Trophoblast cell (in vitro differentiated cells and primary cell): ENCODE data around the gene ADAMTS13.

Experiments
- DNase-seq, 2 donors: peaks; one replicate each; pipeline ENCODE4 v3.0.0-alpha.2; 2016
- H2AFZ ChIP-seq: 2 replicates; pipeline ENCODE4 v1.6.1; 2013; ENCODE audit warnings: low read length, moderate library complexity, mild to moderate bottlenecking; ENCODE audit not compliant: insufficient read depth, poor library complexity
- H2AK5ac ChIP-seq: 2 replicates; pipeline ENCODE4 v1.6.1; 2013; ENCODE audit warnings: mild to moderate bottlenecking, low read length
- H2BK120ac ChIP-seq: 2 replicates; pipeline ENCODE4 v1.6.1; 2013; ENCODE audit warnings: low read length, mild to moderate bottlenecking, moderate library complexity; ENCODE audit not compliant: insufficient read depth, poor library complexity
- H2BK12ac ChIP-seq: 2 replicates; pipeline ENCODE4 v1.6.1; 2013; ENCODE audit warnings: mild to moderate bottlenecking, low read length, moderate library complexity
- H2BK5ac ChIP-seq: 2 replicates; pipeline ENCODE4 v1.6.1; 2013; ENCODE audit warnings: low read length, low read depth, moderate library complexity, mild to moderate bottlenecking; ENCODE audit not compliant: poor library complexity
- H3K14ac ChIP-seq: 2 replicates; pipeline ENCODE4 v1.6.1; 2013; ENCODE audit warnings: mild to moderate bottlenecking, low read length
- H3K18ac ChIP-seq: 2 replicates; pipeline ENCODE4 v1.6.1; 2013; ENCODE audit warnings: mild to moderate bottlenecking, low read length
- H3K23ac ChIP-seq: 2 replicates; pipeline ENCODE4 v1.6.1; 2013; ENCODE audit warnings: low read length
- H3K27ac ChIP-seq: 2 replicates; pipeline ENCODE4 v1.5.1; 2013; ENCODE audit warnings: low read depth, mild to moderate bottlenecking, inconsistent platforms, low read length, moderate library complexity
- H3K27me3 ChIP-seq: 2 replicates; pipeline ENCODE4 v1.6.1; 2013; ENCODE audit warnings: inconsistent platforms, mild to moderate bottlenecking, low read length, moderate library complexity; ENCODE audit not compliant: insufficient read depth
- H3K36me3 ChIP-seq, 2 experiments: 1 replicate in 1 of 2; 2 replicates in 1 of 2; pipeline ENCODE4 v1.6.1; 2013; ENCODE audit warnings: low read length in 2 of 2, mild to moderate bottlenecking in 2 of 2, moderate library complexity in 1 of 2; ENCODE audit not compliant: insufficient read depth in 2 of 2, control insufficient read depth in 1 of 2
- H3K4ac ChIP-seq: 2 replicates; pipeline ENCODE4 v1.6.1; 2013; ENCODE audit warnings: low read depth, mild to moderate bottlenecking, low read length, moderate library complexity
- H3K4me1 ChIP-seq, 2 experiments: 1 replicate in 1 of 2; 2 replicates in 1 of 2; pipeline ENCODE4 v1.6.1; 2013; ENCODE audit warnings: low read length in 2 of 2, mild to moderate bottlenecking in 2 of 2, moderate library complexity in 1 of 2; ENCODE audit not compliant: insufficient read depth in 2 of 2, control insufficient read depth in 1 of 2
- H3K4me2 ChIP-seq: 2 replicates; pipeline ENCODE4 v1.6.1; 2013; ENCODE audit warnings: inconsistent platforms, mild to moderate bottlenecking, low read length, moderate library complexity
- H3K4me3 ChIP-seq: 2 replicates; pipeline ENCODE4 v1.5.1; 2013; ENCODE audit warnings: mild to moderate bottlenecking, low read depth, low read length, inconsistent platforms
- H3K79me1 ChIP-seq: one replicate; pipeline ENCODE4 v1.6.1; 2013; ENCODE audit warnings: low read length
- H3K79me2 ChIP-seq: 2 replicates; pipeline ENCODE4 v1.6.1; 2013; ENCODE audit warnings: low read length, mild to moderate bottlenecking; ENCODE audit not compliant: control insufficient read depth, insufficient read depth, poor library complexity
- H3K9ac ChIP-seq: 2 replicates; pipeline ENCODE4 v1.6.1; 2013; ENCODE audit warnings: mild to moderate bottlenecking, low read length
- H3K9me3 ChIP-seq: 2 replicates; pipeline ENCODE4 v1.6.1; 2013; ENCODE audit warnings: low read depth, mild to moderate bottlenecking, control low read depth, inconsistent platforms, low read length; ENCODE audit not compliant: insufficient read depth
- H4K12ac ChIP-seq: 2 replicates; pipeline ENCODE4 v1.6.1; 2013; ENCODE audit warnings: low read depth, mild to moderate bottlenecking, low read length, moderate library complexity
- H4K8ac ChIP-seq: 2 replicates; pipeline ENCODE4 v1.6.1; 2013; ENCODE audit warnings: low read depth, mild to moderate bottlenecking, low read length, moderate library complexity
- H4K91ac ChIP-seq: one replicate; pipeline ENCODE4 v1.6.1; 2013; ENCODE audit warnings: low read depth, mild to moderate bottlenecking, low read length, moderate library complexity
- WGBS: extraction: QIAGEN DNeasy Blood & Tissue Kit; methylation state at CpG from one replicate; pipeline ENCODE4 v1.1.7; 2013; ENCODE audit warnings: missing lambda C conversion rate; ENCODE audit not compliant: insufficient read length, insufficient coverage; ENCODE audit errors: extremely low coverage; 5-methylcytosine and 5-hydroxymethylcytosine counted together

ADAMTS13 gene

DNA sequence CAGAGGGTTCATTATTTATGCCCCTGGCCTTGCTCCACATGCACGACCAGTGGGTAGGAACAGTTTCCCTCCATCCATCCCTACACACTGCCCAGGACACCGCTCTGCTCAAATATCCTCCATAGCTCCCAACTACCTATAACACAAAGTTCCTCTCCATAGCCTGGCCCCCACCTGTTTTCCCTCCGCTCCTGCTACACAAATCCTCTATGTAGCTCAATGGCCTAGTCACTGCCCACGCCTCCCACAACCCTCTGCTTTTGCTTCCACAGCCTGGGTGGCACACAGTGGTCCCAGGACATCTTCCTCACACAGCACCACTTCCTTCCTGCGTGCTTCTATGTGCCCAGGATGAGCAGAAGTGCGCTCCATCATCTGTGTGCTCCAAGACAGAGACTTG lies 24.8 kb upstream of the ADAMTS13 start:
- Histone ChIP-seq H4K12ac (no peak overlapping the region), H3K4ac (no peak overlapping the region), H3K9ac (no peak overlapping the region)

DNA sequence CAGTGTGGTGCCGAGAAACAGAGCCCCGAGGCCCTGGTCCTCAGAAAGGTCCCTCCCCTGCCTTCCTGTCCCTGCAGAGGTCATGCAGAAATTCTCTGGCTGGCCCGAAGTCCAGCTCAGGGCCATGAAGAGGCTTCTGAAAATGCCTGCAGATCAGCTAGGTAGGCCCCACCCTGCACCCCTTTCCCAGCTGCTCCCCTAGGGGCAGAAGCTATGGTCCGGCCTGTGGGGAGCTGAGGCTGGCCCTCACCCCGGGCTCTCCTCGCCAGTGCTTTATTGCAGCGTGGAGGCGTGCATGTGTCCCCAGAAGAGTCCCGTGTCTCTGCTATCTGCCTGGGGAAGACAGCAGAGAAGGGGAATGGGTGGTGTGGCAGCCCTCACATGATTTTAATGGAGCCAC lies 24.3 kb upstream of the ADAMTS13 start:
- no CpG with 5 or more reads among the region's 9 CpGs for WGBS
- no peak overlapping the region for H4K8ac ChIP-seq
- no peak for DNase-seq
- H3K9ac ChIP-seq, result no peak overlapping the region
- no peak overlapping the region for H3K4me2 ChIP-seq
- no peak overlapping the region for H2BK5ac ChIP-seq
- no peak overlapping the region for H4K91ac ChIP-seq
- no peaks in the 10 kb centered on the region for H3K79me1 ChIP-seq
- no peak overlapping the region for H3K27ac ChIP-seq
- H3K23ac ChIP-seq, result no peak overlapping the region
- no peak overlapping the region for H3K18ac ChIP-seq
- H2AFZ ChIP-seq, result no peak overlapping the region
- H2AK5ac ChIP-seq, result no peak overlapping the region
- H3K36me3 ChIP-seq, result peaks cover 6 to 13% of the 10 kb centered on the region in 2 experiments
- no peaks in the 10 kb centered on the region for H3K4me1 ChIP-seq
- peaks cover 3% of the 10 kb centered on the region for H3K9me3 ChIP-seq
- no peaks in the 10 kb centered on the region for H3K79me2 ChIP-seq
- no peak overlapping the region for H3K4me3 ChIP-seq
- no peak overlapping the region for H3K14ac ChIP-seq
- no peak overlapping the region for H3K4ac ChIP-seq
- H4K12ac ChIP-seq, result no peak overlapping the region
- H2BK120ac ChIP-seq, result no peak overlapping the region
- H3K27me3 ChIP-seq, result no peaks in the 10 kb centered on the region
- no peak overlapping the region for H2BK12ac ChIP-seq

More for the DNA sequence above, 24.8 kb upstream of the ADAMTS13 start:
- Histone ChIP-seq H2BK5ac (no peak overlapping the region), H2BK12ac (no peak overlapping the region), H3K14ac (no peak overlapping the region), H3K4me2 (no peak overlapping the region), H3K27me3 (no peaks in the 10 kb centered on the region), H2AFZ (no peak overlapping the region), H3K18ac (no peak overlapping the region), H4K91ac (no peak overlapping the region), H3K36me3 (peaks cover 6 to 10% of the 10 kb centered on the region in 2 experiments), H4K8ac (no peak overlapping the region), H3K27ac (no peak overlapping the region), H3K4me1 (no peaks in the 10 kb centered on the region), H3K9me3 (peaks cover 3% of the 10 kb centered on the region), H3K79me2 (no peaks in the 10 kb centered on the region), H2BK120ac (no peak overlapping the region), H2AK5ac (no peak overlapping the region), H3K79me1 (no peaks in the 10 kb centered on the region), H3K23ac (no peak overlapping the region), H3K4me3 (peak overlapping the region; percentile 1)
- WGBS, result no CpG with 5 or more reads among the region's 6 CpGs
- no peak for DNase-seq

DNA sequence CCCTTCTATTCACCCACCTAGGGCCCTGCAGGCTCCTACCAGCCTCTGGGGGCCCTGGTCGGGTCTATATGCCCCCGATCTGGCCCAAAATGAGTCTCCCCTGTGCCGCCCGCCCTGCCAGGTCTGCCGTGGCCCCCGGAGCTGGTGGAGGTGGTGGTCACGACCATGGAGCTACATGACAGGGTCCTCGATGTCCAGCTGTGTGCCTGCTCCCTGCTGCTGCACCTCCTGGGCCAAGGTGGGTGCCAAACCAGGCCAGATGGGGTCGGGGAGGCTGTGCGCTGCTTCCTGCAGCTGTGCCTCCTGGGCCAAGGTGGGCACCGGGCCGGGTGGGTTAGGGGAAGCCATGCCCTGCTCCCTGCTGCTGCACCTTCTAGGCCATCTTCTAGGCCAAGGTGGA lies 21.9 kb upstream of the ADAMTS13 start:
- H3K27me3 ChIP-seq, result no peaks in the 10 kb centered on the region
- no CpG with 5 or more reads among the region's 12 CpGs for WGBS
- H3K23ac ChIP-seq, result no peak overlapping the region
- H2AK5ac ChIP-seq, result no peak overlapping the region
- no peak for DNase-seq
- H3K4me3 ChIP-seq, result no peak overlapping the region
- H3K4me1 ChIP-seq, result no peaks in the 10 kb centered on the region
- H4K8ac ChIP-seq, result no peak overlapping the region
- no peak overlapping the region for H4K91ac ChIP-seq
- H2BK120ac ChIP-seq, result no peak overlapping the region
- peaks cover 22 to 29% of the 10 kb centered on the region in 2 experiments for H3K36me3 ChIP-seq
- no peak overlapping the region for H3K27ac ChIP-seq
- no peak overlapping the region for H2BK12ac ChIP-seq
- no peak overlapping the region for H3K4ac ChIP-seq
- H3K9me3 ChIP-seq, result no peaks in the 10 kb centered on the region
- no peak overlapping the region for H2AFZ ChIP-seq
- H3K9ac ChIP-seq, result no peak overlapping the region
- H4K12ac ChIP-seq, result no peak overlapping the region
- H3K4me2 ChIP-seq, result no peak overlapping the region
- H3K79me1 ChIP-seq, result no peaks in the 10 kb centered on the region
- H3K79me2 ChIP-seq, result no peaks in the 10 kb centered on the region
- H3K18ac ChIP-seq, result no peak overlapping the region
- H2BK5ac ChIP-seq, result no peak overlapping the region
- H3K14ac ChIP-seq, result no peak overlapping the region

DNA sequence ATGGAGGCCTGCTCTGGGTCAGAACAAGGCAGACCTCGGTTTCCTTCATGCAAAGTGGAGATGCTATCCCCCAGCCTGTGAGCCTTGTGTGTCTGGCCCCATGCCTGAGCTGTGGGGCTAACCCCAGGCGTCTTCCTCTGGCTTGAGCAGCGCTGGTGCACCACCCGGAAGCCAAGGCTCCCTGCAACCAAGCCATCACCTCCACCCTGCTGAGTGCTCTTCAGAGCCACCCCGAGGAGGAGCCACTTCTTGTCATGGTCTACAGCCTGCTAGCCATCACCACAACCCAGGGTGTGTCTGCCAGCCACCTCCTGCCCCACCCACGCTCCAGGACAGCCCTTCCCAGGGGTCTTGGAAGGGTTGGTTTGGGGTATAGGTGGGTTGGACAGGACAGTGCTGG lies 20.6 kb upstream of the ADAMTS13 start:
- Histone ChIP-seq H3K79me2 (no peaks in the 10 kb centered on the region), H3K9ac (no peak overlapping the region), H3K4ac (no peak overlapping the region), H3K36me3 (peaks cover 35 to 42% of the 10 kb centered on the region in 2 experiments), H3K79me1 (no peaks in the 10 kb centered on the region), H3K4me2 (no peak overlapping the region), H3K4me3 (no peak overlapping the region), H3K18ac (no peak overlapping the region), H4K12ac (no peak overlapping the region), H2BK12ac (no peak overlapping the region), H3K4me1 (no peaks in the 10 kb centered on the region), H4K8ac (no peak overlapping the region), H2AK5ac (no peak overlapping the region), H3K23ac (no peak overlapping the region), H3K9me3 (no peaks in the 10 kb centered on the region), H2BK5ac (no peak overlapping the region), H3K27me3 (no peaks in the 10 kb centered on the region), H3K14ac (no peak overlapping the region), H3K27ac (no peak overlapping the region), H2AFZ (no peak overlapping the region), H4K91ac (no peak overlapping the region), H2BK120ac (no peak overlapping the region)
- no peak for DNase-seq
- WGBS, result no CpG with 5 or more reads among the region's 6 CpGs
